Heart left ventricle (tissue), 16 donors: Measurements from ENCODE around the gene ITPR2. TPM values are rescaled to one million over a fixed set of nuclear protein-coding genes. Genes with fewer than 3 reads are reported as not detected.

Experiments
- ATAC-seq, 4 donors: fragments of 200-7000 bp; cut with Tn5 transposase; one replicate each; pipeline ENCODE4 v1.9.1; 2020 to 2022; ENCODE audit warnings: moderate library complexity in 4 of 4, mild to moderate bottlenecking in 3 of 4, moderate number of reproducible peaks in 1 of 4
- DNase-seq, 5 donors: peaks; one replicate each; pipeline ENCODE4 v3.0.0-alpha.2; 2020
- H3K27ac ChIP-seq, 12 donors: fragments of 200-600 bp; sonication (generic) in 4 of 12; one replicate each; pipeline versions ENCODE4 v1.5.0 to v1.8.0; 2016 to 2022; ENCODE audit warnings: mild to moderate bottlenecking in 2 of 12
- H3K27me3 ChIP-seq, 9 donors: fragments of 200-600 bp; sonication (generic) in 2 of 9; one replicate each; pipeline versions ENCODE4 v1.5.1 to v1.8.0; 2016 to 2022; ENCODE audit warnings: mild to moderate bottlenecking in 3 of 9
- H3K36me3 ChIP-seq, 9 donors: fragments of 200-600 bp; sonication (generic) in 2 of 9; one replicate each; pipeline versions ENCODE4 v1.5.0 to v1.8.0; 2018 to 2022; ENCODE audit warnings: mild to moderate bottlenecking in 2 of 9
- H3K4me1 ChIP-seq, 12 donors: fragments of 200-600 bp; sonication (generic) in 4 of 12; one replicate each; pipeline versions ENCODE4 v1.5.0 to v1.8.0; 2016 to 2022; ENCODE audit warnings: mild to moderate bottlenecking in 3 of 12
- H3K4me3 ChIP-seq, 12 donors: fragments of 200-600 bp; sonication (generic) in 4 of 12; one replicate each; pipeline versions ENCODE4 v1.5.0 to v1.8.0; 2017 to 2022; ENCODE audit warnings: mild to moderate bottlenecking in 9 of 12, moderate library complexity in 4 of 12
- H3K9me3 ChIP-seq, 12 donors: fragments of 200-600 bp; sonication (generic) in 4 of 12; one replicate each; pipeline versions ENCODE4 v1.5.0 to v1.8.0; 2016 to 2022; ENCODE audit warnings: mild to moderate bottlenecking in 1 of 12
- POLR2A ChIP-seq, 2 donors: fragments of 450-650 bp; IDR thresholded peaks; one replicate each; pipeline ENCODE4 v1.6.1; 2017; ENCODE audit warnings: antibody characterized with exemption in 2 of 2, mild to moderate bottlenecking in 2 of 2, moderate library complexity in 2 of 2
- WGBS, 4 donors: extraction: QIAGEN DNeasy Blood & Tissue Kit in 2 of 4; methylation state at CpG; one replicate each; pipeline versions ENCODE4 v1.1.5 to v1.1.7; 2013 to 2018; 5-methylcytosine and 5-hydroxymethylcytosine counted together
- intact Hi-C, 10 donors: fragments of 100-400 bp; cut with DNase I; formaldehyde crosslinking; loops; one replicate each; pipeline versions ENCODE4 v1.11.1 to v1.14.2; 2022
- polyA plus RNA-seq, 2 donors: library from polyadenylated mRNA; stranded (reverse); fragments of 200-250 nt; gene quantifications; one replicate each; pipeline ENCODE4 v1.2.3, GENCODE V29; 2013
- total RNA-seq, 9 donors: library from RNA; depleted of rRNA in 2 of 9; stranded (reverse); fragments of >200 nt in 2 of 9; fragmentation: NEBNext Ultra II Directional in 3 of 9; extraction: Animal tissue kit (Norgen Biotek cat#: 25700) in 3 of 9; gene quantifications; one replicate each; pipeline versions ENCODE4 v1.1.0 to v1.2.4, GENCODE V29; 2016 to 2023
- TF ChIP-seq, protein P1 (sequence below), 12 donors: fragments of 200-600 bp; sonication (generic) in 4 of 12; IDR thresholded peaks; one replicate each; pipeline versions ENCODE4 v1.5.0 to v1.8.0; 2018 to 2022; ENCODE audit warnings: antibody characterized with exemption in 12 of 12, mild to moderate bottlenecking in 5 of 12
- donor health status: ischemic (EF 13 %, LVEDD 7.1; RV severe dilation, severe dysfunction).
- donor health status: healthy with polysubstance abuse.
- donor health status: DM: no; HTN: yes; CAD: no.
- donor health status: DM: no; HTN: no; CAD: no.
- donor health status: ischemic (EF 25% LVEDD 6.9; RV normal size, moderate dysfunction).
- donor health status: ischemic (EF 25% LVEDD 5.7; RV mildly dilated, moderate dysfunction).
- donor health status: healthy.
- donor health status: DM: yes; HTN: yes; CAD: no.
- donor health status: ischemic (EF 35%, LVEDD 5.7; RV mildly dilated, moderate dysfunction).
- donor health status: nonischemic (EF 11% LVEDD 7.7; RV severe dilation, severe dysfunction).
- donor health status: DM: yes; HTN: yes; CAD: no.
- donor health status: PGD.
- donor health status: ischemic (EF 29% LVEDD 5.4; RV normal size, mild dysfunction).
- donor health status: nonischemic (EF 23%, LVEDD 6.1; RV moderate dilation, normal function).

ITPR2 gene
- total and polyA plus RNA-seq, 11 donors, result 3.4 to 45.6 (median 11.8) TPM

DNA sequence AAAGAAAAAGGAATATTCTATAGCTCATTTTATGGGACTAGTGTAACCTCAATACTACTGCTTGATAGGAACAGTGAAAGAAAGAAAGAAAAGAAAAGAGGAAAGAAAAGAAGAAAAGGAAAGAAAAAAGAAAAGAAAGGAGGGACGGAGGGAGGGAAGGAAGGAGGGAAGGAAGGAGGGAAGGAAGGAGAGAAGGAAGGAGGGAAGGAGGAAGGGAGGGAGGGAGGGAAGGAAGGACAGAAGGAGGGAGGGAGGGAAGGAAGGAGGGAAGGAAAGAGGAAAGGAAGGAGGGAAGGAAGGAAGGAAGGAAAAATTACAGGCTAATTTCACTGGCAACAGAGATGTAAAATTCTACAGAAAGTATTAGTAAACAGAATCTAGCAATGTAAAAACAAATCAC is 215.5 kb downstream of the ITPR2 start:
- ATAC-seq (no peak), DNase-seq (no peak)
- Histone ChIP-seq H3K36me3 (peaks cover 0 to 50% (median 38%) of the 10 kb centered on the region in 9 donors), H3K9me3 (no peaks in the 10 kb centered on the region), H3K4me3 (no peak overlapping the region), H3K27me3 (no peaks in the 10 kb centered on the region), H3K27ac (no peak overlapping the region), H3K4me1 (peaks cover 0 to 6% (median 0%) of the 10 kb centered on the region in 12 donors)
- TF ChIP-seq, protein P1, sequence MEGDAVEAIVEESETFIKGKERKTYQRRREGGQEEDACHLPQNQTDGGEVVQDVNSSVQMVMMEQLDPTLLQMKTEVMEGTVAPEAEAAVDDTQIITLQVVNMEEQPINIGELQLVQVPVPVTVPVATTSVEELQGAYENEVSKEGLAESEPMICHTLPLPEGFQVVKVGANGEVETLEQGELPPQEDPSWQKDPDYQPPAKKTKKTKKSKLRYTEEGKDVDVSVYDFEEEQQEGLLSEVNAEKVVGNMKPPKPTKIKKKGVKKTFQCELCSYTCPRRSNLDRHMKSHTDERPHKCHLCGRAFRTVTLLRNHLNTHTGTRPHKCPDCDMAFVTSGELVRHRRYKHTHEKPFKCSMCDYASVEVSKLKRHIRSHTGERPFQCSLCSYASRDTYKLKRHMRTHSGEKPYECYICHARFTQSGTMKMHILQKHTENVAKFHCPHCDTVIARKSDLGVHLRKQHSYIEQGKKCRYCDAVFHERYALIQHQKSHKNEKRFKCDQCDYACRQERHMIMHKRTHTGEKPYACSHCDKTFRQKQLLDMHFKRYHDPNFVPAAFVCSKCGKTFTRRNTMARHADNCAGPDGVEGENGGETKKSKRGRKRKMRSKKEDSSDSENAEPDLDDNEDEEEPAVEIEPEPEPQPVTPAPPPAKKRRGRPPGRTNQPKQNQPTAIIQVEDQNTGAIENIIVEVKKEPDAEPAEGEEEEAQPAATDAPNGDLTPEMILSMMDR (IDR thresholded peaks at IDR 0.05), result no peak
- no peak for TF ChIP-seq POLR2A (IDR thresholded peaks at IDR 0.05)
- 80 to 88% (median 83%) methylated on average over 1 of the region's 1 CpG for WGBS, 4 donors
- intact Hi-C loops, result loop anchor here in 4 of 10 donors (10.0 kb wide), 3 partner anchors 183 to 523 kb away; no protein-coding TSS in a partner anchor

GRCh38 chr12:26614011-26614616 is 218.9 kb downstream of the ITPR2 start:
- ATAC-seq, result peak in 3 of 4 donors; percentile 44 to 59 (median 51)

GRCh38 chr12:26612203-26612602 is 220.8 kb downstream of the ITPR2 start:
- TF ChIP-seq, protein P1 (IDR thresholded peaks at IDR 0.05), result no peak
- no peak for TF ChIP-seq POLR2A (IDR thresholded peaks at IDR 0.05)
- H3K27ac ChIP-seq, result no peak overlapping the region
- H3K4me3 ChIP-seq, result no peak overlapping the region
- H3K36me3 ChIP-seq, result peaks cover 0 to 8% (median 0%) of the 10 kb centered on the region in 9 donors
- H3K27me3 ChIP-seq, result no peaks in the 10 kb centered on the region
- WGBS, 4 donors, result 87 to 91% (median 89%) methylated on average over 2 of the region's 2 CpGs
- ATAC-seq, result no peak
- peaks cover 0 to 4% (median 0%) of the 10 kb centered on the region in 12 donors for H3K4me1 ChIP-seq
- H3K9me3 ChIP-seq, result no peaks in the 10 kb centered on the region
- intact Hi-C loops, result loop anchor here in 6 of 10 donors (5.0 to 10.0 kb wide), 5 partner anchors 175 to 517 kb away; no protein-coding TSS in a partner anchor
- DNase-seq, result no peak

More at GRCh38 chr12:26614011-26614616, 218.9 kb downstream of the ITPR2 start:
- 57 to 62% (median 60%) methylated on average over 3 of the region's 3 CpGs for WGBS, 4 donors
- Histone ChIP-seq H3K27ac (no peak overlapping the region), H3K4me1 (peaks cover 0 to 4% (median 0%) of the 10 kb centered on the region in 12 donors), H3K36me3 (peaks cover 0 to 16% (median 9%) of the 10 kb centered on the region in 9 donors), H3K27me3 (no peaks in the 10 kb centered on the region), H3K4me3 (no peak overlapping the region), H3K9me3 (no peaks in the 10 kb centered on the region)
- TF ChIP-seq, protein P1 (IDR thresholded peaks at IDR 0.05), result peak; percentile 21 to 69 (median 50)
- TF ChIP-seq POLR2A (IDR thresholded peaks at IDR 0.05), result no peak
- intact Hi-C loops, result loop anchor here in 6 of 10 donors (5.0 to 10.0 kb wide), 5 partner anchors 177 to 519 kb away; no protein-coding TSS in a partner anchor
- DNase-seq, result peak in 1 of 5 donors; percentile 25

DNA sequence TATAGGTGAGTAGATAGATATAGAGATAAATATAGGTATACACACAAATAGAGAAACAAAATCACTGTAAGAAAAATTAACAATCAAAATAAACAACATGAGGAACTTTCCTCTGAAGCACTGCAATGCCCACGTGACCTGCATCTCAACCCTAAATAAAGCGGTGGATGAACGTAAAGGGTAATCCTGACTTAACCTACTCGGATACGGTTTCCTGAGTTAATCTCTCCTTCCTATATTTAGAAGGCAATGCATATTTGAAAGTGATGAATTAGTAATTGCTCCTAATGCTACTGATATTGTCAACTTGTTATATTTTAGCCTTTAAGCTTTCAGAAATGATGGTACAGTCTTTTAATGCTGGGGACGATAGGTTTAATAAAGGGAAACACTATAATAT is 221.4 kb downstream of the ITPR2 start:
- DNase-seq (no peak), ATAC-seq (no peak)
- 90 to 92% (median 91%) methylated on average over 6 of the region's 6 CpGs for WGBS, 4 donors
- H3K27me3 ChIP-seq, result no peaks in the 10 kb centered on the region
- H3K9me3 ChIP-seq, result no peaks in the 10 kb centered on the region
- H3K4me3 ChIP-seq, result no peak overlapping the region
- H3K4me1 ChIP-seq, result peaks cover 0 to 4% (median 0%) of the 10 kb centered on the region in 12 donors
- intact Hi-C loops, result loop anchor here in 6 of 10 donors (5.0 to 10.0 kb wide), 5 partner anchors 174 to 517 kb away; no protein-coding TSS in a partner anchor
- peaks cover 0 to 8% (median 0%) of the 10 kb centered on the region in 9 donors for H3K36me3 ChIP-seq
- H3K27ac ChIP-seq, result no peak overlapping the region
- TF ChIP-seq, protein P1 (IDR thresholded peaks at IDR 0.05), result no peak
- TF ChIP-seq POLR2A (IDR thresholded peaks at IDR 0.05), result no peak
